ENCODE measurements around the gene NR3C2. TPM values are rescaled to one million over a fixed set of nuclear protein-coding genes. Genes with fewer than 3 reads are reported as not detected.
A peak's percentile ranks its signal among the peaks of the same experiment; 100 is the strongest.
"Not testable (repeated sequence)": the region's sequence is repeated elsewhere in the genome, so short reads cannot be mapped to it uniquely, and the experiment has no call there.

Gene NR3C2
- polyA plus RNA-seq, 4 donors = 6.0 to 10.5 (median 9.2) TPM

GRCh38 chr4:148143174-148143573 lies 299.0 kb downstream of the NR3C2 start:
- no peaks in the 10 kb centered on the region for H3K27me3 ChIP-seq (ENCODE audit: control insufficient read depth in 3 of 3, insufficient read depth in 3 of 3, low read length in 3 of 3)
- WGBS, 3 donors = 73 to 85% (median 78%) methylated on average over 4 of the region's 4 CpGs
- H3K9me3 ChIP-seq (ENCODE audit: control insufficient read depth in 2 of 2, insufficient read depth in 1 of 2, low read depth in 1 of 2, low read length in 1 of 2) = no peaks in the 10 kb centered on the region
- peaks cover 0 to 8% (median 7%) of the 10 kb centered on the region in 3 donors for H3K36me3 ChIP-seq (ENCODE audit: control insufficient read depth in 3 of 3, insufficient read depth in 2 of 3, low read depth in 1 of 3, low read length in 3 of 3)
- no peaks in the 10 kb centered on the region for H3K4me1 ChIP-seq (ENCODE audit: control insufficient read depth in 3 of 3, insufficient read depth in 2 of 3, low read depth in 1 of 3, low read length in 2 of 3)
- DNase-seq = no peak
- no peak overlapping the region for H3K4me3 ChIP-seq (ENCODE audit: low read depth in 1 of 3, low read length in 3 of 3)
- FAIRE-seq = no peak
- no peak overlapping the region for H3K27ac ChIP-seq (ENCODE audit: low read depth in 1 of 3, low read length in 2 of 3)

- Histone ChIP-seq H3K27ac (ENCODE audit: low read depth in 1 of 3, low read length in 2 of 3) (no peak overlapping the region), H3K36me3 (ENCODE audit: control insufficient read depth in 3 of 3, insufficient read depth in 2 of 3, low read depth in 1 of 3, low read length in 3 of 3) (peaks cover 0 to 8% (median 7%) of the 10 kb centered on the region in 3 donors), H3K4me1 (ENCODE audit: control insufficient read depth in 3 of 3, insufficient read depth in 2 of 3, low read depth in 1 of 3, low read length in 2 of 3) (no peaks in the 10 kb centered on the region), H3K27me3 (ENCODE audit: control insufficient read depth in 3 of 3, insufficient read depth in 3 of 3, low read length in 3 of 3) (no peaks in the 10 kb centered on the region), H3K4me3 (ENCODE audit: low read depth in 1 of 3, low read length in 3 of 3) (no peak overlapping the region), H3K9me3 (ENCODE audit: control insufficient read depth in 2 of 2, insufficient read depth in 1 of 2, low read depth in 1 of 2, low read length in 1 of 2) (no peaks in the 10 kb centered on the region)
- 77 to 96% (median 95%) methylated on average over 3 of the region's 3 CpGs for WGBS, 3 donors
- FAIRE-seq (no peak), DNase-seq (no peak)
Observed at GRCh38 chr4:148141501-148141900, 300.7 kb downstream of the NR3C2 start.

GRCh38 chr4:148126825-148127224 lies 315.4 kb downstream of the NR3C2 start:
- 71 to 89% (median 83%) methylated on average over 1 of the region's 1 CpG for WGBS, 3 donors
- Histone ChIP-seq H3K27ac (ENCODE audit: low read depth in 1 of 3, low read length in 2 of 3) (no peak overlapping the region), H3K4me3 (ENCODE audit: low read depth in 1 of 3, low read length in 3 of 3) (no peak overlapping the region), H3K36me3 (ENCODE audit: control insufficient read depth in 3 of 3, insufficient read depth in 2 of 3, low read depth in 1 of 3, low read length in 3 of 3) (no peaks in the 10 kb centered on the region), H3K9me3 (ENCODE audit: control insufficient read depth in 2 of 2, insufficient read depth in 1 of 2, low read depth in 1 of 2, low read length in 1 of 2) (peaks cover 0 to 21% of the 10 kb centered on the region in 2 donors), H3K4me1 (ENCODE audit: control insufficient read depth in 3 of 3, insufficient read depth in 2 of 3, low read depth in 1 of 3, low read length in 2 of 3) (no peaks in the 10 kb centered on the region), H3K27me3 (ENCODE audit: control insufficient read depth in 3 of 3, insufficient read depth in 3 of 3, low read length in 3 of 3) (no peaks in the 10 kb centered on the region)
- DNase-seq (no peak), FAIRE-seq (no peak)

- no peak for FAIRE-seq
- Histone ChIP-seq H3K4me1 (ENCODE audit: control insufficient read depth in 3 of 3, insufficient read depth in 2 of 3, low read depth in 1 of 3, low read length in 2 of 3) (no peaks in the 10 kb centered on the region), H3K4me3 (ENCODE audit: low read depth in 1 of 3, low read length in 3 of 3) (no peak overlapping the region), H3K9me3 (ENCODE audit: control insufficient read depth in 2 of 2, insufficient read depth in 1 of 2, low read depth in 1 of 2, low read length in 1 of 2) (peaks cover 0 to 21% of the 10 kb centered on the region in 2 donors), H3K36me3 (ENCODE audit: control insufficient read depth in 3 of 3, insufficient read depth in 2 of 3, low read depth in 1 of 3, low read length in 3 of 3) (no peaks in the 10 kb centered on the region), H3K27me3 (ENCODE audit: control insufficient read depth in 3 of 3, insufficient read depth in 3 of 3, low read length in 3 of 3) (no peaks in the 10 kb centered on the region), H3K27ac (ENCODE audit: low read depth in 1 of 3, low read length in 2 of 3) (no peak overlapping the region)
- no peak for DNase-seq
- WGBS, 3 donors = 49 to 96% (median 95%) methylated on average over 1 of the region's 1 CpG
Observed at GRCh38 chr4:148124512-148124911, 317.7 kb downstream of the NR3C2 start.

- WGBS, 3 donors = 77 to 89% (median 86%) methylated on average over 2 of the region's 2 CpGs
- not testable (repeated sequence) for FAIRE-seq; H3K4me3 ChIP-seq (ENCODE audit: low read depth in 1 of 3, low read length in 3 of 3); H3K27me3 ChIP-seq (ENCODE audit: control insufficient read depth in 3 of 3, insufficient read depth in 3 of 3, low read length in 3 of 3); H3K36me3 ChIP-seq (ENCODE audit: control insufficient read depth in 3 of 3, insufficient read depth in 2 of 3, low read depth in 1 of 3, low read length in 3 of 3); H3K27ac ChIP-seq (ENCODE audit: low read depth in 1 of 3, low read length in 2 of 3); H3K4me1 ChIP-seq (ENCODE audit: control insufficient read depth in 3 of 3, insufficient read depth in 2 of 3, low read depth in 1 of 3, low read length in 2 of 3)
- DNase-seq = peak in 1 of 2 donors; percentile 40
- H3K9me3 ChIP-seq (ENCODE audit: control insufficient read depth in 2 of 2, insufficient read depth in 1 of 2, low read depth in 1 of 2, low read length in 1 of 2) = peaks cover 0 to 21% of the 10 kb centered on the region in 2 donors
Observed at GRCh38 chr4:148123161-148123560, 319.1 kb downstream of the NR3C2 start.

- FAIRE-seq = no peak
- no peak overlapping the region for H3K27ac ChIP-seq (ENCODE audit: low read depth in 1 of 3, low read length in 2 of 3)
- H3K36me3 ChIP-seq (ENCODE audit: control insufficient read depth in 3 of 3, insufficient read depth in 2 of 3, low read depth in 1 of 3, low read length in 3 of 3) = peaks cover 0 to 4% (median 0%) of the 10 kb centered on the region in 3 donors
- DNase-seq = no peak
- H3K4me1 ChIP-seq (ENCODE audit: control insufficient read depth in 3 of 3, insufficient read depth in 2 of 3, low read depth in 1 of 3, low read length in 2 of 3) = no peaks in the 10 kb centered on the region
- H3K4me3 ChIP-seq (ENCODE audit: low read depth in 1 of 3, low read length in 3 of 3) = no peak overlapping the region
- 84 to 92% (median 90%) methylated on average over 3 of the region's 3 CpGs for WGBS, 3 donors
- peaks cover 0 to 20% of the 10 kb centered on the region in 2 donors for H3K9me3 ChIP-seq (ENCODE audit: control insufficient read depth in 2 of 2, insufficient read depth in 1 of 2, low read depth in 1 of 2, low read length in 1 of 2)
- no peaks in the 10 kb centered on the region for H3K27me3 ChIP-seq (ENCODE audit: control insufficient read depth in 3 of 3, insufficient read depth in 3 of 3, low read length in 3 of 3)
Observed at GRCh38 chr4:148120216-148120615, 322.0 kb downstream of the NR3C2 start.

- no peak for FAIRE-seq
- WGBS, 3 donors = 73 to 97% (median 90%) methylated on average over 3 of the region's 3 CpGs
- no peaks in the 10 kb centered on the region for H3K4me1 ChIP-seq (ENCODE audit: control insufficient read depth in 3 of 3, insufficient read depth in 2 of 3, low read depth in 1 of 3, low read length in 2 of 3)
Observed at GRCh38 chr4:148118633-148119032, 323.6 kb downstream of the NR3C2 start.

GRCh38 chr4:148118179-148118578 lies 324.0 kb downstream of the NR3C2 start:
- H3K27ac ChIP-seq (ENCODE audit: low read depth in 1 of 3, low read length in 2 of 3) = no peak overlapping the region
- DNase-seq = no peak
- no peaks in the 10 kb centered on the region for H3K4me1 ChIP-seq (ENCODE audit: control insufficient read depth in 3 of 3, insufficient read depth in 2 of 3, low read depth in 1 of 3, low read length in 2 of 3)
- no peak for FAIRE-seq
- H3K36me3 ChIP-seq (ENCODE audit: control insufficient read depth in 3 of 3, insufficient read depth in 2 of 3, low read depth in 1 of 3, low read length in 3 of 3) = peaks cover 0 to 9% (median 9%) of the 10 kb centered on the region in 3 donors
- WGBS, 3 donors = 89 to 93% (median 92%) methylated on average over 4 of the region's 4 CpGs
- no peaks in the 10 kb centered on the region for H3K27me3 ChIP-seq (ENCODE audit: control insufficient read depth in 3 of 3, insufficient read depth in 3 of 3, low read length in 3 of 3)
- no peak overlapping the region for H3K4me3 ChIP-seq (ENCODE audit: low read depth in 1 of 3, low read length in 3 of 3)
- H3K9me3 ChIP-seq (ENCODE audit: control insufficient read depth in 2 of 2, insufficient read depth in 1 of 2, low read depth in 1 of 2, low read length in 1 of 2) = peaks cover 0 to 7% of the 10 kb centered on the region in 2 donors

More at GRCh38 chr4:148118633-148119032, 323.6 kb downstream of the NR3C2 start:
- DNase-seq = no peak
- H3K36me3 ChIP-seq (ENCODE audit: control insufficient read depth in 3 of 3, insufficient read depth in 2 of 3, low read depth in 1 of 3, low read length in 3 of 3) = peaks cover 0 to 8% (median 7%) of the 10 kb centered on the region in 3 donors
- no peaks in the 10 kb centered on the region for H3K27me3 ChIP-seq (ENCODE audit: control insufficient read depth in 3 of 3, insufficient read depth in 3 of 3, low read length in 3 of 3)
- no peak overlapping the region for H3K27ac ChIP-seq (ENCODE audit: low read depth in 1 of 3, low read length in 2 of 3)
- no peak overlapping the region for H3K4me3 ChIP-seq (ENCODE audit: low read depth in 1 of 3, low read length in 3 of 3)
- peaks cover 0 to 10% of the 10 kb centered on the region in 2 donors for H3K9me3 ChIP-seq (ENCODE audit: control insufficient read depth in 2 of 2, insufficient read depth in 1 of 2, low read depth in 1 of 2, low read length in 1 of 2)

GRCh38 chr4:148116969-148117368 lies 325.2 kb downstream of the NR3C2 start:
- Histone ChIP-seq H3K36me3 (ENCODE audit: control insufficient read depth in 3 of 3, insufficient read depth in 2 of 3, low read depth in 1 of 3, low read length in 3 of 3) (peaks cover 0 to 9% (median 9%) of the 10 kb centered on the region in 3 donors), H3K27me3 (ENCODE audit: control insufficient read depth in 3 of 3, insufficient read depth in 3 of 3, low read length in 3 of 3) (no peaks in the 10 kb centered on the region), H3K27ac (ENCODE audit: low read depth in 1 of 3, low read length in 2 of 3) (no peak overlapping the region), H3K4me3 (ENCODE audit: low read depth in 1 of 3, low read length in 3 of 3) (no peak overlapping the region), H3K4me1 (ENCODE audit: control insufficient read depth in 3 of 3, insufficient read depth in 2 of 3, low read depth in 1 of 3, low read length in 2 of 3) (no peaks in the 10 kb centered on the region), H3K9me3 (ENCODE audit: control insufficient read depth in 2 of 2, insufficient read depth in 1 of 2, low read depth in 1 of 2, low read length in 1 of 2) (no peaks in the 10 kb centered on the region)
- FAIRE-seq = no peak
- no peak for DNase-seq
- 89 to 95% (median 94%) methylated on average over 4 of the region's 4 CpGs for WGBS, 3 donors
